Measurements from ENCODE around the gene KIRREL3.

The KIRREL3 gene

DNA sequence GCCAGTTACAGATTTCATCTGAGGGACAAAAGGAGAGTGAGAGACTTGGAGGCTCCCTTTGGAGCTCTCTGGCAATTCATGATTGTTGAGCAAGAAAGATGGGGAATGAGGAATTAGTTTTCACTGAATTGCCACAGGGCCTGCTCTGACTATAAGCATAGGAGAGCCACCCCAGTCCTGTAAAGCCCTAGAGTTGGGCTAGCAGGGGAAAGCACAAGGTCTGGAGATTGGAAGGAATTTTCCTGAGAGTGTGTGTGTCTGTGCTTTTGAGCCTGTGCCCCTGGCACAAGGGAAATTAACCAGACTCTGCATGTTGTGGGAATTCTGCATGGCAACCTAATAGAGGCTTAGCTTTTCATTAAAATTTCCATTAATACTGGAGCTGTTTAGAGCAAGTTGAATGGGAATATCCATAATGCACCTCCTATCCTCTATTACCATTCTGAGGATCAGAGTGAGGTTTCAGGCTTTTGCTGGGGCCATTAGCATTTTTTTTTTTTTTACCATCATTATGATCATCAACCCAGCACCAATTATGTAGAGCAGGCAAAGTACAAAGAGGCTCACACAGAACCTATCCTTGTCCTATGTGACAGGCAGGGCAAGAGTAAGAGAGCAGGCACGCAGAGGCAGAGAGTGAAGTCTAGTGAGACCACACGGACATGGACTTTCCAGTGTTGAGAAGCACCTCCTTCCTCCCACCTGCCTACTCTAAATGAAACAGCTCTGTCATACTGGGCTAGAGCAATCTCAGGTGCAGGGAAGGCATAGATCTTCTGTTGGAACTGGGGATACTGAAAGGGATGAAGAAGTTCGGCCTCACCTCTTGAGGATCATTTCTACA lies 336.6 kb downstream of the KIRREL3 start:
- TF ChIP-seq, protein P1, sequence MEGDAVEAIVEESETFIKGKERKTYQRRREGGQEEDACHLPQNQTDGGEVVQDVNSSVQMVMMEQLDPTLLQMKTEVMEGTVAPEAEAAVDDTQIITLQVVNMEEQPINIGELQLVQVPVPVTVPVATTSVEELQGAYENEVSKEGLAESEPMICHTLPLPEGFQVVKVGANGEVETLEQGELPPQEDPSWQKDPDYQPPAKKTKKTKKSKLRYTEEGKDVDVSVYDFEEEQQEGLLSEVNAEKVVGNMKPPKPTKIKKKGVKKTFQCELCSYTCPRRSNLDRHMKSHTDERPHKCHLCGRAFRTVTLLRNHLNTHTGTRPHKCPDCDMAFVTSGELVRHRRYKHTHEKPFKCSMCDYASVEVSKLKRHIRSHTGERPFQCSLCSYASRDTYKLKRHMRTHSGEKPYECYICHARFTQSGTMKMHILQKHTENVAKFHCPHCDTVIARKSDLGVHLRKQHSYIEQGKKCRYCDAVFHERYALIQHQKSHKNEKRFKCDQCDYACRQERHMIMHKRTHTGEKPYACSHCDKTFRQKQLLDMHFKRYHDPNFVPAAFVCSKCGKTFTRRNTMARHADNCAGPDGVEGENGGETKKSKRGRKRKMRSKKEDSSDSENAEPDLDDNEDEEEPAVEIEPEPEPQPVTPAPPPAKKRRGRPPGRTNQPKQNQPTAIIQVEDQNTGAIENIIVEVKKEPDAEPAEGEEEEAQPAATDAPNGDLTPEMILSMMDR (conservative IDR thresholded peaks at IDR 0.05; ENCODE audit: control insufficient read depth, insufficient read depth, low read depth, low read length) = no peak
- DNase-seq (ENCODE audit: low read depth) = no peak
- no peak overlapping the region for H3K4me3 ChIP-seq (ENCODE audit: control insufficient read depth, low read depth, low read length)

DNA sequence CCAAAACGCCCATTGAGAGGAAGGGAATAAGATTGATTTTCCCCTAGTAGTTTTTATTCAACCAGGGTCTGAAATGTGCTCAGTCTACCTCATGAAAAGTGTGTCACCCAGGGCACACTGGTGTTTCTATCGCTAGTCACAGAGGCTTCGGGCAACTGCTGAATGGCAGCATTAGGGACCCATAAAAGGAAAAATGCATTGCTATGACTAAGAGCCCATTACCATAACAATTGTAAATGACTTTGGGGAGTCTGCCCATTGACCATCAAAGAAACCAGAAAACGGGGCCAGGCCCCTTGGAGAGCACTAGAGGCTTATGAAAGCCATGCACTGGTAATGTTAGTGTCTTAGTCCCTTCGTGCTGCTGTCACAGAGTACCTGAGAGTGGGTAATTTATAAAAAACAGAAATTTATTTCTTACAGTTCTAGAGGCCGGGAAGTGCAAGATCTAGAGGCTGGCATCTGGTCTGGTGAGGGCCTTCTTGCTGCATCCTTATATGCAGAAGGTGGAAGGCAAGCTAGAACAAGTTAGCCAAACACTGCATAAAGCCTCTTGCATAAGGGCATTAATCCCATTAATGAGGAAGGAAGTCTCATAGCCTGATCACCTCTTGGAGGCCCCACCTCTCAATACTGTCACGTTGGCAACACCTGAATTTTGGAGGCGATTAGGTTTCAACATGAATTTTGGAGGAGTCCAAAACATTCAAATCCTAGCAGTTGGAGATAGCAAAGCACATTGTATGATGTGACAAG lies 338.4 kb downstream of the KIRREL3 start:
- no peak for DNase-seq (ENCODE audit: low read depth)
- H3K4me3 ChIP-seq (ENCODE audit: control insufficient read depth, low read depth, low read length) = no peak overlapping the region
- TF ChIP-seq, protein P1 (conservative IDR thresholded peaks at IDR 0.05; ENCODE audit: control insufficient read depth, insufficient read depth, low read depth, low read length) = no peak

DNA sequence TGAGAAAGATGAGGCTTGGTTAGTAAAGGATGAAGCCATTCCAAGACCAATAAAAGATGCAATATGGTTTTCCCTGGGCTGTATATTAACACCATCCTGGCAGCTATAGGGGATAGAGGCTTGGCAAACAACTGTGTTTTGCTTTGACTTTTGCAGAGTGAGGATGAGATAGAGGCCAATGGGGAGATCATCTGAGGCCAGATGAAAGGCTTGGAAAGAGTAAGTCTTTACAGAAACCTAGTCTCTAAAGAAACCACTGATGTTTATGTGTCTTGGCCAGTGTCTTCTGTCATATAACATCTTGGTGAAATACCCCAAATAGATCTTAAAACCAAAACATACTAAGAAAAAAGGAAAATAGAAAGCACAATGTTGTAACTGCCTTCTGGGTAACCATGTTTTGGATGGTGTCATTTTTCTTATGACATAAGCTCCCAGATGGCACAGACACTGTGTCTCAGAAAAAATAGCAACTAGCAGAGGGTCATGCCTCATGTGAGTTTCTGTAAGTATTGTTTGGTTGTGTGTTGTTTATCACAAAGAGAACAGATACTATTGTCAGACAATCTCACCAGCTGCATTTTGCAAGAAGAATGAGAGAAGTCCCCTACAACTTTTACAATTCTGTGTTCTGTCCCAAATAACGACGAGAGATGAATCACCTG lies 339.7 kb downstream of the KIRREL3 start:
- no peak for DNase-seq (ENCODE audit: low read depth)
- no peak overlapping the region for H3K4me3 ChIP-seq (ENCODE audit: control insufficient read depth, low read depth, low read length)
- TF ChIP-seq, protein P1 (conservative IDR thresholded peaks at IDR 0.05; ENCODE audit: control insufficient read depth, insufficient read depth, low read depth, low read length) = no peak

- no peak overlapping the region for H3K4me3 ChIP-seq (ENCODE audit: control insufficient read depth, low read depth, low read length)
- no peak for DNase-seq (ENCODE audit: low read depth)
- TF ChIP-seq, protein P1 (conservative IDR thresholded peaks at IDR 0.05; ENCODE audit: control insufficient read depth, insufficient read depth, low read depth, low read length) = no peak
Observed at GRCh38 chr11:126660321-126660720, 340.2 kb downstream of the KIRREL3 start.

DNA sequence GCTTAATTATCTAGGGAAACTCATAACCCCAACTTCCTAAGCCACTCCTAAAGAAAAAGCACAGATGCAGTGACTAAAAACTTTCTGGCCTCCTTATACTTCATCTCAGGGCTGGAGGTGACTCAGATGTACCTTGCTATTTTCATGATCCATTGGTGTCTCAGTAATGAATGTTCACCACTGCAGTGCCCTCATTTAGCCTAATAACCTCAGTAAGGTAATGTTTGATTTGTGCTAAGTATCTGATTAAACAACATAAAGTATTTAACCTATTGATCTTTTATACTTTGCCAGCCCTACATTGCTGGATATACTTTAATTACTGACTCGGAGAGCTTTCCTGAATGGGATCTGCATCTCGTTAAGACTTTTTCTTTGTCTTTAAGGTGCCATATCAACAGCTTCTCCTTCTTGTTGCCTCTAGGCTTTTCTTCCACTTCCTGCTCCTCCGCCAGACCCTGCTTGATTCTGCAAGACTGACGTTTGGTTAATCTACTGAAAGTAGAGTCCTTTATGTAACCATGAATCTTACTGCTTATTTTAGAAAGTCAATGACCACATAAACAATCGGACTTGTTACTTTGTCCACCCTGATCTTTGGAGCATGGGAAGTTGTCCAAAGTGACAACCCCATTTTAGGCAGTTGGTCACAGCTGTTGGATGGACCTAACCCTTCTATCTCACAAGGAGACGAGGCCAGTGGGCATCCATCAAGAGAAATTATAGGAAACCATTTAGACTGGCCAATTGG lies 342.1 kb downstream of the KIRREL3 start:
- DNase-seq (ENCODE audit: low read depth) = no peak
- TF ChIP-seq, protein P1 (conservative IDR thresholded peaks at IDR 0.05; ENCODE audit: control insufficient read depth, insufficient read depth, low read depth, low read length) = no peak
- H3K4me3 ChIP-seq (ENCODE audit: control insufficient read depth, low read depth, low read length) = no peak overlapping the region

DNA sequence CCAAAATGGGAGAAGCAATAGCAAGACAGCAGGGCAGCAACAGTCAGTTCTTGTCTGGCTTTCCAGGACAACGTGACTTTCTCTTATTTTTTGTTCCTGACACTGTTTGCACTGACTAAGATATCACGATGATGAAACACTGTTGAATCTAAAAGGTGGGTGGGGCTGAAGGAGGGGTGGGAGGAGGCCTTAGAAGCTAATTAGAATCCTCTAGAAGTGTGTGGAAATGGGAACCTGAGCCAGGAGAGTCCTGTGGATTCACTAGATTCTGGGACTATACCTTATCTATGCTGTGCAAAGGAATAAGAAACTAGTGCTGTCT lies 344.8 kb downstream of the KIRREL3 start:
- TF ChIP-seq, protein P1 (conservative IDR thresholded peaks at IDR 0.05; ENCODE audit: control insufficient read depth, insufficient read depth, low read depth, low read length) = no peak
- H3K4me3 ChIP-seq (ENCODE audit: control insufficient read depth, low read depth, low read length) = no peak overlapping the region
- peak; percentile 21 for DNase-seq (ENCODE audit: low read depth)
